Naive thymus-derived CD8-positive, alpha-beta T cell (primary cell): ENCODE data around the gene LCNL1. TPM values are rescaled to one million over a fixed set of nuclear protein-coding genes. Genes with fewer than 3 reads are reported as not detected.
A peak's percentile ranks its signal among the peaks of the same experiment; 100 is the strongest.

Experiments
- ATAC-seq, 2 donors: fragments of 150-1000 bp; cut with Tn5 transposase in 1 of 2; sonication (Bioruptor Pico), chemical (Tn5 transposase) in 1 of 2; 1 replicate in 1 of 2; 2 replicates in 1 of 2; pipeline ENCODE4 v1.10.0; 2021; ENCODE audit warnings: mild to moderate bottlenecking in 2 of 2, moderate library complexity in 2 of 2
- POLR2A ChIA-PET: fragments of 350-600 bp; sonication (Branson Sonifier 250); formaldehyde crosslinking; loops from one replicate; lab custom pipeline; 2021; ENCODE audit warnings: antibody characterized with exemption; lab: Charles Lee
- DNase-seq, 10 donors: peaks; one replicate each; pipeline versions ENCODE4 v3.0.0 to v3.0.0-alpha.2; 2020 to 2022
- H3K27ac Mint-ChIP-seq, 10 donors: one replicate each; pipeline ENCODE4 v1.8.0; 2020 to 2022; ENCODE audit warnings: mild to moderate bottlenecking in 10 of 10, mixed read lengths in 10 of 10, moderate library complexity in 4 of 10, inconsistent platforms in 1 of 10
- H3K27me3 Mint-ChIP-seq, 5 donors: one replicate each; pipeline ENCODE4 v1.8.0; 2021 to 2022; ENCODE audit warnings: mixed read lengths in 5 of 5
- H3K36me3 Mint-ChIP-seq, 3 donors: one replicate each; pipeline ENCODE4 v1.8.0; 2020 to 2022; ENCODE audit warnings: mixed read lengths in 3 of 3, mild to moderate bottlenecking in 2 of 3, inconsistent platforms in 1 of 3
- H3K4me1 Mint-ChIP-seq, 4 donors: one replicate each; pipeline ENCODE4 v1.8.0; 2021 to 2022; ENCODE audit warnings: mixed read lengths in 4 of 4
- H3K4me3 Mint-ChIP-seq, 10 donors: one replicate each; pipeline ENCODE4 v1.8.0; 2020 to 2022; ENCODE audit warnings: mild to moderate bottlenecking in 10 of 10, mixed read lengths in 10 of 10, moderate library complexity in 6 of 10, inconsistent platforms in 1 of 10
- H3K9me3 Mint-ChIP-seq, 9 donors: one replicate each; pipeline ENCODE4 v1.8.0; 2020 to 2022; ENCODE audit warnings: mixed read lengths in 9 of 9, mild to moderate bottlenecking in 3 of 9, inconsistent platforms in 1 of 9, moderate library complexity in 1 of 9
- polyA plus RNA-seq, 3 donors: library from polyadenylated mRNA; unstranded; fragments of 300-500 nt; fragmentation: Illumina TruSeq; gene quantifications; one replicate each; pipeline ENCODE4 v1.2.3, GENCODE V29; 2021
- total RNA-seq, 8 experiments: library from RNA in 2 of 8; stranded (reverse) in 2 of 8; gene quantifications; one replicate each; pipeline ENCODE4 v1.2.3 and lab custom pipeline; 2021 to 2026

LCNL1 gene
- total and polyA plus RNA-seq, 5 experiments from 2014 or later, result 0.44 to 0.74 TPM; not detected in 3

GRCh38 chr9:137018761-137019559 is 36.2 kb downstream of the LCNL1 start:
- H3K9me3 Mint-ChIP-seq, result no peaks in the 10 kb centered on the region
- ATAC-seq (no peak), DNase-seq (no peak)
- POLR2A ChIA-PET, result interaction anchor here (0.8 kb wide), 1 partner anchor 9 kb away, joined by 3 read pairs; the partner anchor contains the start of gene ABCA2
- peaks cover 0 to 11% (median 0%) of the 10 kb centered on the region in 3 donors for H3K36me3 Mint-ChIP-seq
- H3K4me3 Mint-ChIP-seq, result no peak overlapping the region
- H3K27ac Mint-ChIP-seq, result no peak overlapping the region
- H3K4me1 Mint-ChIP-seq, result peaks cover 0 to 12% (median 4%) of the 10 kb centered on the region in 4 donors
- H3K27me3 Mint-ChIP-seq, result no peaks in the 10 kb centered on the region

- H3K27ac Mint-ChIP-seq, result no peak overlapping the region
Measured at GRCh38 chr9:137019891-137020683, 37.3 kb downstream of the LCNL1 start.

GRCh38 chr9:137020771-137021567 is 38.2 kb downstream of the LCNL1 start:
- H3K9me3 Mint-ChIP-seq, result no peaks in the 10 kb centered on the region
- no peak overlapping the region for H3K27ac Mint-ChIP-seq
- peaks cover 2 to 15% (median 9%) of the 10 kb centered on the region in 4 donors for H3K4me1 Mint-ChIP-seq
- no peaks in the 10 kb centered on the region for H3K27me3 Mint-ChIP-seq
- no peak for DNase-seq
- no peak overlapping the region for H3K4me3 Mint-ChIP-seq
- POLR2A ChIA-PET, result interaction anchor here (0.6 to 1.2 kb wide), 4 partner anchors 14 to 606 kb away, joined by 3 to 4 read pairs (median 3); no protein-coding TSS in a partner anchor
- peaks cover 0 to 9% (median 0%) of the 10 kb centered on the region in 3 donors for H3K36me3 Mint-ChIP-seq
- ATAC-seq, result no peak

More at GRCh38 chr9:137019891-137020683, 37.3 kb downstream of the LCNL1 start:
- ATAC-seq (no peak), DNase-seq (no peak)
- H3K4me1 Mint-ChIP-seq, result peaks cover 2 to 12% (median 7%) of the 10 kb centered on the region in 4 donors
- no peak overlapping the region for H3K4me3 Mint-ChIP-seq
- H3K36me3 Mint-ChIP-seq, result peaks cover 0 to 9% (median 0%) of the 10 kb centered on the region in 3 donors
- no peaks in the 10 kb centered on the region for H3K9me3 Mint-ChIP-seq
- no peaks in the 10 kb centered on the region for H3K27me3 Mint-ChIP-seq
- POLR2A ChIA-PET, result interaction anchor here (0.5 to 1.2 kb wide), 3 partner anchors 16 to 607 kb away, joined by 3 to 4 read pairs (median 3); no protein-coding TSS in a partner anchor

- ATAC-seq (no peak), DNase-seq (no peak)
- Mint-ChIP-seq H3K27me3 (no peaks in the 10 kb centered on the region), H3K9me3 (no peaks in the 10 kb centered on the region), H3K4me3 (no peak overlapping the region), H3K36me3 (peaks cover 0 to 9% (median 0%) of the 10 kb centered on the region in 3 donors), H3K27ac (no peak overlapping the region), H3K4me1 (peaks cover 3 to 20% (median 12%) of the 10 kb centered on the region in 4 donors)
- POLR2A ChIA-PET, result interaction anchor here (0.6 to 1.2 kb wide), 4 partner anchors 14 to 200 kb away, joined by 3 read pairs; partner anchors contain the start of gene EDF1
Measured at GRCh38 chr9:137021568-137021978, 38.8 kb downstream of the LCNL1 start.

GRCh38 chr9:137021979-137022661 is 39.3 kb downstream of the LCNL1 start:
- POLR2A ChIA-PET, result interaction anchor here (0.6 kb wide), 3 partner anchors 13 to 156 kb away, joined by 3 to 4 read pairs (median 3); partner anchors contain the start of gene EDF1
- peaks cover 5 to 25% (median 16%) of the 10 kb centered on the region in 4 donors for H3K4me1 Mint-ChIP-seq
- H3K27me3 Mint-ChIP-seq, result no peaks in the 10 kb centered on the region
- H3K9me3 Mint-ChIP-seq, result no peaks in the 10 kb centered on the region
- peak overlapping the region in 4 of 10 donors; percentile 32 to 80 (median 47) for H3K27ac Mint-ChIP-seq
- H3K4me3 Mint-ChIP-seq, result peak overlapping the region in 1 of 10 donors; percentile 38
- DNase-seq (peak in 7 of 10 donors; percentile 32 to 56 (median 46)), ATAC-seq (peak; percentile 39 to 53)
- peaks cover 0 to 5% (median 0%) of the 10 kb centered on the region in 3 donors for H3K36me3 Mint-ChIP-seq

GRCh38 chr9:137022662-137023008 is 39.8 kb downstream of the LCNL1 start:
- Mint-ChIP-seq H3K27ac (no peak overlapping the region), H3K4me1 (peaks cover 5 to 29% (median 20%) of the 10 kb centered on the region in 4 donors), H3K4me3 (no peak overlapping the region), H3K27me3 (no peaks in the 10 kb centered on the region), H3K9me3 (no peaks in the 10 kb centered on the region), H3K36me3 (peaks cover 0 to 5% (median 0%) of the 10 kb centered on the region in 3 donors)
- POLR2A ChIA-PET, result interaction anchor here (0.6 kb wide), 1 partner anchor 34 kb away, joined by 4 read pairs; no protein-coding TSS in a partner anchor
- no peak for DNase-seq
- no peak for ATAC-seq

GRCh38 chr9:137023157-137023556 is 40.4 kb downstream of the LCNL1 start:
- POLR2A ChIA-PET, result no interaction called here
- ATAC-seq (no peak), DNase-seq (no peak)
- Mint-ChIP-seq H3K36me3 (peaks cover 0 to 3% (median 0%) of the 10 kb centered on the region in 3 donors), H3K27me3 (no peaks in the 10 kb centered on the region), H3K9me3 (no peaks in the 10 kb centered on the region), H3K27ac (peak overlapping the region in 1 of 10 donors; percentile 43), H3K4me1 (peaks cover 5 to 29% (median 20%) of the 10 kb centered on the region in 4 donors), H3K4me3 (no peak overlapping the region)

GRCh38 chr9:137023583-137023991 is 40.8 kb downstream of the LCNL1 start:
- H3K36me3 Mint-ChIP-seq, result peaks cover 0 to 3% (median 0%) of the 10 kb centered on the region in 3 donors
- POLR2A ChIA-PET, result no interaction called here
- peaks cover 5 to 28% (median 20%) of the 10 kb centered on the region in 4 donors for H3K4me1 Mint-ChIP-seq
- no peak overlapping the region for H3K4me3 Mint-ChIP-seq
- H3K27me3 Mint-ChIP-seq, result no peaks in the 10 kb centered on the region
- no peak overlapping the region for H3K27ac Mint-ChIP-seq
- no peaks in the 10 kb centered on the region for H3K9me3 Mint-ChIP-seq
- DNase-seq (no peak), ATAC-seq (no peak)

GRCh38 chr9:137025517-137025966 is 42.7 kb downstream of the LCNL1 start:
- peaks cover 9 to 43% (median 34%) of the 10 kb centered on the region in 4 donors for H3K4me1 Mint-ChIP-seq
- no peaks in the 10 kb centered on the region for H3K36me3 Mint-ChIP-seq
- peak overlapping the region in 1 of 10 donors; percentile 15 for H3K27ac Mint-ChIP-seq
- H3K27me3 Mint-ChIP-seq, result no peaks in the 10 kb centered on the region
- POLR2A ChIA-PET, result interaction anchor here (1.2 to 4.9 kb wide), 3 partner anchors 26 to 227 kb away, joined by 3 to 26 read pairs (median 7); partner anchors contain the start of gene C8G
- peak overlapping the region in 3 of 10 donors; percentile 14 to 48 (median 22) for H3K4me3 Mint-ChIP-seq
- DNase-seq (peak in 4 of 10 donors; percentile 35 to 76 (median 52)), ATAC-seq (peak in 1 of 2 donors; percentile 55)
- H3K9me3 Mint-ChIP-seq, result no peaks in the 10 kb centered on the region

GRCh38 chr9:137026384-137026783 is 43.6 kb downstream of the LCNL1 start:
- peak overlapping the region in 7 of 10 donors; percentile 25 to 91 (median 81) for H3K4me3 Mint-ChIP-seq
- no peaks in the 10 kb centered on the region for H3K36me3 Mint-ChIP-seq
- H3K27ac Mint-ChIP-seq, result peak overlapping the region in 4 of 10 donors; percentile 27 to 66 (median 42)
- H3K27me3 Mint-ChIP-seq, result no peaks in the 10 kb centered on the region
- ATAC-seq (no peak), DNase-seq (no peak)
- POLR2A ChIA-PET, result interaction anchor here (1.2 to 4.9 kb wide), 3 partner anchors 27 to 228 kb away, joined by 3 to 26 read pairs (median 7); partner anchors contain the start of gene C8G
- peaks cover 13 to 48% (median 40%) of the 10 kb centered on the region in 4 donors for H3K4me1 Mint-ChIP-seq
- no peaks in the 10 kb centered on the region for H3K9me3 Mint-ChIP-seq

GRCh38 chr9:137026828-137027227 is 44.0 kb downstream of the LCNL1 start:
- POLR2A ChIA-PET, result interaction anchor here (0.6 to 4.9 kb wide), 8 partner anchors 9 to 247 kb away, joined by 3 to 26 read pairs (median 4); partner anchors contain the start of genes C8G and CLIC3
- ATAC-seq, result no peak
- H3K9me3 Mint-ChIP-seq, result no peaks in the 10 kb centered on the region
- H3K4me3 Mint-ChIP-seq, result peak overlapping the region in 9 of 10 donors; percentile 76 to 91 (median 81)
- no peaks in the 10 kb centered on the region for H3K27me3 Mint-ChIP-seq
- peak overlapping the region in 3 of 10 donors; percentile 36 to 75 (median 71) for H3K27ac Mint-ChIP-seq
- H3K36me3 Mint-ChIP-seq, result no peaks in the 10 kb centered on the region
- DNase-seq, result no peak
- H3K4me1 Mint-ChIP-seq, result peaks cover 15 to 52% (median 42%) of the 10 kb centered on the region in 4 donors
